Breast epithelium (tissue), 3 donors: ENCODE results near the gene CAMTA1.

ENCODE experiments used
- CTCF ChIP-seq, 3 donors: fragments of 450-650 bp; IDR thresholded peaks; one replicate each; pipeline ENCODE4 v1.5.1; 2016 to 2017; ENCODE audit warnings: antibody characterized with exemption in 3 of 3, mild to moderate bottlenecking in 3 of 3, moderate library complexity in 3 of 3
- POLR2A ChIP-seq: fragments of 450-650 bp; IDR thresholded peaks from one replicate; pipeline ENCODE4 v1.6.1; 2016; ENCODE audit warnings: antibody characterized with exemption, mild to moderate bottlenecking, moderate library complexity
- POLR2AphosphoS5 ChIP-seq, 3 donors: sonication (generic); formaldehyde crosslinking; IDR thresholded peaks; one replicate each; pipeline ENCODE4 v1.6.1; 2017; ENCODE audit warnings: antibody characterized with exemption in 3 of 3

DNA sequence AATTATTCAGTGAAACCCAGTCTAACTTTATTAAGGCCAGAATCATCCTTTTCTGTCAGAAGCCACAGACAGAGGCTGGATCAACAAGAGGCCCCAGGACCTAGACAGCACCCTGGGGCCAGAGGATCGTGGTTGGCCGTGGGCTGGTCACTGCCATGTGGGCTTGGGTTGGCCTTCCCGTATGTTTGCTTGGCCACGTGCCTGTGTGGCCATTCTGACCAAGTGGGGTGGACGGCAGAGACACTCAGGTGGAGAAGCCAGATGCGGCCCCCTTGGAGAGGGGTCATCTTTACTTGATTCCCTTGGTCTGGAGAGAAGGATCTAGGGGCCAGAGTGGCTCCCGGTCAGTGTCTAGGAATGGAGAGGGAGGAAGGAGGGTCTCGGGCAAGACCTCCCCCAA, 327.9 kb downstream of the CAMTA1 start:
- TF ChIP-seq CTCF (IDR thresholded peaks at IDR 0.05) (no peak), POLR2AphosphoS5 (IDR thresholded peaks at IDR 0.05) (no peak), POLR2A (no peak)
